IMR-90 (cell line): ENCODE data around the gene PGBD5. TPM values are rescaled to one million over a fixed set of nuclear protein-coding genes. Genes with fewer than 3 reads are reported as not detected.

Source experiments
- ATAC-seq: fragments of 200-7000 bp; cut with Tn5 transposase; 2 replicates; pipeline ENCODE4 v1.9.1; 2020; ENCODE audit warnings: low read depth, mild to moderate bottlenecking, moderate library complexity
- BruUV-seq: library from RNA; stranded (reverse); fragments of 400-500 nt; replicated peaks from 2 replicates; lab custom pipeline; 2021; lab: Mats Ljungman, UMichigan
- CTCF ChIA-PET: fragments of 300-600 bp; formaldehyde crosslinking; extraction: SDS; loops from one replicate; lab custom pipeline; 2021; ENCODE audit warnings: antibody characterized with exemption; lab: Yijun Ruan, JAX
- POLR2A ChIA-PET: fragments of 300-600 bp; sonication (Branson Sonifier 250); formaldehyde crosslinking; loops from one replicate; lab custom pipeline; 2022; ENCODE audit warnings: antibody characterized with exemption; ENCODE audit not compliant: unreplicated experiment; lab: Charles Lee
- DNase-seq: peaks from one replicate; pipeline ENCODE4 v3.0.0; 2013
- H2AFZ ChIP-seq: replicated peaks from 2 replicates; pipeline ENCODE3; 2013; ENCODE audit warnings: low read length, mild to moderate bottlenecking; ENCODE audit not compliant: poor library complexity
- H2AK5ac ChIP-seq: 2 replicates; pipeline ENCODE4 v1.6.1; 2013; ENCODE audit warnings: low read depth, low read length, inconsistent platforms
- H2AK9ac ChIP-seq: replicated peaks from 2 replicates; pipeline ENCODE3; 2013; ENCODE audit warnings: mild to moderate bottlenecking, low read depth, low read length, moderate library complexity; ENCODE audit not compliant: poor library complexity
- H2BK120ac ChIP-seq: 2 replicates; pipeline ENCODE4 v1.6.1; 2013; ENCODE audit warnings: low read depth, low read length, inconsistent platforms
- H2BK15ac ChIP-seq: 3 replicates; pipeline ENCODE4 v1.6.1; 2013; ENCODE audit warnings: low read depth, low read length, inconsistent platforms
- H2BK20ac ChIP-seq: 2 replicates; pipeline ENCODE4 v1.6.1; 2013; ENCODE audit warnings: low read depth, mild to moderate bottlenecking, inconsistent platforms, low read length, moderate library complexity
- H2BK5ac ChIP-seq: 2 replicates; pipeline ENCODE4 v1.6.1; 2013; ENCODE audit warnings: mild to moderate bottlenecking, low read depth, low read length, inconsistent platforms; ENCODE audit not compliant: poor library complexity, severe bottlenecking
- H3K14ac ChIP-seq: replicated peaks from 2 replicates; pipeline ENCODE4 v1.6.1; 2013; ENCODE audit warnings: low read depth, low read length, inconsistent platforms
- H3K18ac ChIP-seq: 2 replicates; pipeline ENCODE4 v1.6.1; 2013; ENCODE audit warnings: low read depth, low read length, control low read depth
- H3K23ac ChIP-seq: 2 replicates; pipeline ENCODE4 v1.6.1; 2013; ENCODE audit warnings: low read depth, low read length, inconsistent platforms
- H3K27ac ChIP-seq: 2 replicates; pipeline ENCODE4 v1.5.1; 2013; ENCODE audit warnings: mild to moderate bottlenecking, control low read depth, low read length; ENCODE audit not compliant: insufficient read depth
- H3K27me3 ChIP-seq: 2 replicates; pipeline ENCODE4 v1.6.1; 2013; ENCODE audit warnings: low read length; ENCODE audit not compliant: control insufficient read depth, insufficient read depth
- H3K36me3 ChIP-seq: 2 replicates; pipeline ENCODE4 v1.6.1; 2013; ENCODE audit warnings: low read length, mixed read lengths; ENCODE audit not compliant: control insufficient read depth, insufficient read depth
- H3K4ac ChIP-seq: 2 replicates; pipeline ENCODE4 v1.6.1; 2013; ENCODE audit warnings: low read depth, low read length, inconsistent platforms
- H3K4me1 ChIP-seq: 2 replicates; pipeline ENCODE4 v1.6.1; 2013; ENCODE audit warnings: low read length, mixed read lengths; ENCODE audit not compliant: control insufficient read depth, insufficient read depth
- H3K4me2 ChIP-seq: 2 replicates; pipeline ENCODE4 v1.6.1; 2013; ENCODE audit warnings: low read depth, mild to moderate bottlenecking, control low read depth, low read length, moderate library complexity
- H3K4me3 ChIP-seq: 2 replicates; pipeline ENCODE4 v1.5.1; 2013; ENCODE audit warnings: low read depth, mild to moderate bottlenecking, control low read depth, low read length, moderate library complexity; ENCODE audit not compliant: insufficient read depth
- H3K56ac ChIP-seq: 2 replicates; pipeline ENCODE4 v1.6.1; 2013; ENCODE audit warnings: low read length, inconsistent platforms; ENCODE audit not compliant: insufficient read depth; ENCODE audit errors: extremely low read depth
- H3K79me1 ChIP-seq, 2 experiments: 2 replicates each; pipeline ENCODE4 v1.6.1; 2013; ENCODE audit warnings: low read length in 2 of 2, inconsistent platforms in 1 of 2, low read depth in 1 of 2
- H3K9ac ChIP-seq: 2 replicates; pipeline ENCODE4 v1.6.1; 2013; ENCODE audit warnings: low read depth, low read length, control low read depth
- H3K9me1 ChIP-seq: 2 replicates; pipeline ENCODE4 v1.6.1; 2013; ENCODE audit warnings: low read length, inconsistent platforms; ENCODE audit not compliant: insufficient read depth
- H3K9me3 ChIP-seq: 2 replicates; pipeline ENCODE4 v1.6.1; 2013; ENCODE audit warnings: low read length; ENCODE audit not compliant: control insufficient read depth, insufficient read depth
- H4K20me1 ChIP-seq: 2 replicates; pipeline ENCODE4 v1.6.1; 2013; ENCODE audit warnings: low read length, inconsistent platforms; ENCODE audit not compliant: insufficient read depth
- H4K5ac ChIP-seq: 2 replicates; pipeline ENCODE4 v1.6.1; 2013; ENCODE audit warnings: mild to moderate bottlenecking, low read depth, low read length, control low read depth
- H4K8ac ChIP-seq, 2 experiments: 2 replicates each; pipeline ENCODE4 v1.6.1; 2013; ENCODE audit warnings: low read depth in 2 of 2, low read length in 2 of 2, control low read depth in 1 of 2, inconsistent platforms in 1 of 2
- H4K91ac ChIP-seq: 2 replicates; pipeline ENCODE4 v1.6.1; 2013; ENCODE audit warnings: low read depth, low read length, inconsistent platforms; ENCODE audit not compliant: insufficient read depth
- MXI1 ChIP-seq: IDR thresholded peaks from 2 replicates; pipeline ENCODE4 v1.6.1; 2012; ENCODE audit warnings: low read depth, mild to moderate bottlenecking, low read length, moderate library complexity, borderline replicate concordance
- WGBS, 2 experiments: methylation state at CpG; one replicate each; pipeline versions ENCODE4 v1.1.5 to v1.1.7; 2013; ENCODE audit warnings: missing lambda C conversion rate in 2 of 2; ENCODE audit not compliant: insufficient read length in 1 of 2; ENCODE audit errors: extremely low coverage in 2 of 2; 5-methylcytosine and 5-hydroxymethylcytosine counted together
- dilution Hi-C: fragments of 300-500 bp; cut with HindIII; formaldehyde crosslinking; loops from one replicate; pipeline ENCODE4 v1.14.3; 2018; ENCODE audit warnings: low sequenced_read_pairs; ENCODE audit not compliant: unreplicated experiment
- in situ Hi-C: fragments of 300-500 bp; cut with MboI; formaldehyde crosslinking; loops from 3 replicates; pipeline ENCODE4 v1.14.3; 2019; ENCODE audit warnings: low sequenced_read_pairs, inconsistent platforms, mixed read lengths
- intact Hi-C: fragments of 100-400 bp; cut with micrococcal nuclease; formaldehyde crosslinking; loops from 2 replicates; pipeline ENCODE4 v1.10.0; 2022
- polyA plus RNA-seq, 3 experiments: library from polyadenylated mRNA; depleted of rRNA; stranded (reverse); fragments of >200 nt; gene quantifications; 2 replicates each; pipeline ENCODE4 v1.2.3, GENCODE V29; 2012; ENCODE audit warnings: low replicate concordance in 1 of 3
- total RNA-seq: library from RNA; depleted of rRNA; stranded (reverse); fragments of >200 nt; gene quantifications from 2 replicates; pipeline ENCODE4 v1.2.3, GENCODE V29; 2012

PGBD5 gene
- total and polyA plus RNA-seq, 2 of the 4 experiments (the other 2 are of a cell fraction) = 0.18 to 0.36 TPM

DNA sequence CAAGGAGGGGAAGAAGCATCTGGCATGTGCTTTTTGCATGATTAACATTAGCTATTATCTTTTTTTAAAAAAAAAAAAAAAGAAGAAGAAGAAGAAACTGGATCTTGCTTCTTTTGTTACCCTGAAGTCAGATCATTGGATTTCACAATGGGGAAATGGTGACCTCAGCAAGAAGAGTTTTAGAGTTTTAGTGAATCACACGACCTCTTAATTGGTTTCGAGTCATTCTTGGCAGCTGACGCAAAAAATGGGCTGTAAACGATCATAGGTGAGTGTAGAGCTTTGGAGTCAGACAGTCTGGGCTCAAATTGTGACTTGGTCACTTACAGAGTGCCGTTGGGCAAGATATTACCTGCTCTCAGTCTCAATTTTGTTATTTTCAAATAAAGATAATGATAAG is 33.3 kb upstream of the PGBD5 start:
- H3K23ac ChIP-seq = no peak overlapping the region
- no peaks in the 10 kb centered on the region for H3K27me3 ChIP-seq
- H3K27ac ChIP-seq = no peak overlapping the region
- H3K9me1 ChIP-seq = no peaks in the 10 kb centered on the region
- H4K91ac ChIP-seq = no peak overlapping the region
- no peak overlapping the region for H2AK5ac ChIP-seq
- H3K4ac ChIP-seq = no peak overlapping the region
- H2BK120ac ChIP-seq = no peak overlapping the region
- dilution Hi-C loops = no loop called here
- no TSS peak for BruUV-seq
- ATAC-seq (no peak), DNase-seq (peak; percentile 33)
- H3K4me1 ChIP-seq = no peaks in the 10 kb centered on the region
- H2AK9ac ChIP-seq = no peak overlapping the region
- 40% methylated on average over 1 of the region's 5 CpGs; no CpG with 5 or more reads in 1 of the 2 experiments for WGBS, 2 experiments
- H3K4me3 ChIP-seq = no peak overlapping the region
- no peaks in the 10 kb centered on the region for H4K20me1 ChIP-seq
- TF ChIP-seq MXI1 = no peak
- no peaks in the 10 kb centered on the region for H3K36me3 ChIP-seq
- H3K14ac ChIP-seq = no peak overlapping the region
- intact Hi-C loops = no loop called here
- H3K9ac ChIP-seq = no peak overlapping the region
- ChIA-PET POLR2A (no interaction called here), CTCF (no interaction called here)
- no peaks in the 10 kb centered on the region for H3K79me1 ChIP-seq
- H4K8ac ChIP-seq = no peak overlapping the region
- no peak overlapping the region for H4K5ac ChIP-seq
- no peak overlapping the region for H2BK20ac ChIP-seq
- H3K9me3 ChIP-seq = no peaks in the 10 kb centered on the region
- H2AFZ ChIP-seq = no peak overlapping the region
- no peak overlapping the region for H2BK5ac ChIP-seq
- H2BK15ac ChIP-seq = no peak overlapping the region
- H3K18ac ChIP-seq = no peak overlapping the region
- H3K56ac ChIP-seq = no peak overlapping the region
- no peak overlapping the region for H3K4me2 ChIP-seq
- in situ Hi-C loops = no loop called here
